HK-2 (cell line): ENCODE data around the gene STK40.

Experiments used
- DNase-seq: peaks from one replicate; pipeline ENCODE4 v3.0.0-alpha.2; 2018; ENCODE audit not compliant: unreplicated experiment

STK40 gene

DNA sequence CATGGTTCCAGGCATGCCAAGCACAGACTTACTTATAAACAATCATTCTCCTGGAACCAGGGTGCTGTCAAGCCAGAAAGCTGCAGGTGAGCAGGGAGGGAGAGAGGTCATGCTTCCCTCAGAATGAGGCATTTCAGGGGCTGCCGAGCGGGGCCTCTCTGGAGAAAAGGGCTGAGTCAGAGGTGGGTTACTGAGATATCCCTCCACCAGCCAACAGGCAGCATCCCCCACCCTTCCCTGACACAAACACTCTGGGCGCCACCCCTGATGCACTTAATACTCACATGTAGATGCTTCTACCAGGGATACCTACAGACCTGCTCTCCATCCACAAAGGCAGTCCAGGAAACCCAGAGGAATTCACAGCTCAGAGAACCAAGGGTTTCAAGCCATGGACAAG is 13.1 kb downstream of the STK40 start:
- no peak for DNase-seq

GRCh38 chr1:36369061-36369861 is 16.5 kb downstream of the STK40 start:
- DNase-seq: peak; percentile 76

- no peak for DNase-seq
Measured at GRCh38 chr1:36367798-36368197, 17.9 kb downstream of the STK40 start.

DNA sequence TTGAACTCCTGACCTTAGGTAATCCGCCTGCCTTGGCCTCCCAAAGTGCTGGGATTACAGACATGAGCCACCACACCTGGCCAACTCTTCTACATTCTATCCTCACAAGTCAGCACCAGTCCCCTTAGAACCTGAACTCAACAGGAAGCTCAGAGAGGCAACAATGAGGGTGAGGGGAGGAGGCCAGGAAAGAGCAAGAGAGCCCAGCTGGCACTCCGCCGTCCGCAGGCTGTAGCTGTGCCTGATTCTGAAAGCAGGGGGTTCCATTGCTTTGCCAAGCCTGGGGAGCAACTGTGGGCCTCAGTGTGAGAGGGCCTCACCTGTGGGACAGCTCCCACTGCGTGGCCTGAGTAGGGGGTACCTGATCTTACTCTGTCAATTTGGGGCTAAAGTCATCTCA is 18.7 kb downstream of the STK40 start:
- no peak for DNase-seq

GRCh38 chr1:36366091-36366661 is 19.5 kb downstream of the STK40 start:
- no peak for DNase-seq

GRCh38 chr1:36365381-36365780 is 20.3 kb downstream of the STK40 start:
- DNase-seq: no peak

DNA sequence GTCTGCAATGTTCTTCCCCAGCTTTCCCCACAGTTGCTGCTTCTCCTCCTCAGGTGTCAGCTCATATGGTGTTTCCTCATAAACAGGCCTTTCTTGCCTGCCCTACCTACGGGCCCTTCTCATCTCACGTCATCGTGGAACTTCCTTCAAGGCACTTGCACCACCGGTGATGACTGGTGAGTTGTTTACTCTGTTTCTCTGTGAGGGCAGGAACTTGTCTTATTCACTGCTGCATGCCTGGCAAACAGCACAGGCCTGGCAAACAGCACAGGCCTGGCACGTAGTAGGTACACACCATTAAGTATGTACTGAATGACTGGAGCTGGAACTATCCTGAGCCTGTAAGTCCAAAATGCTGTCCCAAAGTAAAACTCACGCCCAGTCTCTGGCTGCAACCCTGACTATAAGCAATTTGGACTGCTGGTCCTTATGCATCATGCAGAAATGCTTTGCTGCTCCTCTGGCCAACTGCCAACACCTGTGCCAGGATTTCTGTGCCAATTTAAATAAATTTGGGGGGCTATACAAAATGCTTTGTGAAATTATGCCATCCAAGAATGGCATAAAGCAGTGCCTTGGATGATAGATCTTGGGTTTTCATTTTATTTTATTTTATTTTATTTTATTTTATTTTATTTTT is 25.7 kb downstream of the STK40 start:
- DNase-seq: no peak

DNA sequence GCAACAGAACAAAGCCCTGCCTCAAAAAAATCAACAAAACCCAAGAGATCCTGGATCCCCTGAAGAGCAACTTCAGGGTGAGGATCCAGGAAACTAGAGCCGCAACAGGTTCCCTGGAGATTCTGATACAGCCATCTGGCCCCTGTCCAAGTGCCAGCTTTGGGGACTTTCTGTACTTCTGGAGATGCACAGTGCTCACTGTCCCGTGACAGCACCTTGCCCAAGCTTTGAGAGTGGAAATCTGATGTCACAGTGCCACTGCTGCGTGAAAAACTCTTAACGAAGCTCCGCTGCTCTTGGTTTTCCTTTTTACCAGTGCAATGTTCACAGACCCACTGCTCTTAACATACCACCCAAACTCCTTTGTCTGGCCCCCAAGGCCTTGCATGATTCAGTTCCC is 26.3 kb downstream of the STK40 start:
- no peak for DNase-seq

DNA sequence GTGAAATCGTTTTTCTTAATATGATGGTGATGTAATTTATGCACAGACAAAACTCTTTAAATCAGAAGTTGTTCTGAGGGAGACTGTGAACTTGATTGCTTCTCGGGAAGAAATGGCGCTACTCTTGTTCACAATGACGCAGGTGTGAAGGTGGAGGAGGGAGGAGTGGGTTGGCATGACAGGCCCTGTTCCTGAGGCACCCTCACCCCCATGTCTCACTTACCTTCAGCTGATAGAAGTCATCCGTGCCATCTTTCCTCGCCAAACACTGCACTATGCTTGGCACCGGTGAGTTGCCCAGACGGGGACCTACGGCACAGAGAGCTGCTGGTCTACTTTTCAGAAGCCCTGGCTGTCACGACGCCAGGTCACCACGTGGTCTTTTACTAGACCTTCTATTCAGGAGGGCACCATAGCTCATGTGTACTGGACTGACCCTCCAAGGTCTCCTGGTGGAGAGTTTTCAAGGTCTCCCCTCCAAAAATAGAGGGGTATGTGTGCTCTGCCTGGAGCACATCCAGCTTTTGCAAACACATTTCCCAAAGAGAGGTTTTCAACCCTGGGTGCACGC is 27.1 kb downstream of the STK40 start:
- no peak for DNase-seq

DNA sequence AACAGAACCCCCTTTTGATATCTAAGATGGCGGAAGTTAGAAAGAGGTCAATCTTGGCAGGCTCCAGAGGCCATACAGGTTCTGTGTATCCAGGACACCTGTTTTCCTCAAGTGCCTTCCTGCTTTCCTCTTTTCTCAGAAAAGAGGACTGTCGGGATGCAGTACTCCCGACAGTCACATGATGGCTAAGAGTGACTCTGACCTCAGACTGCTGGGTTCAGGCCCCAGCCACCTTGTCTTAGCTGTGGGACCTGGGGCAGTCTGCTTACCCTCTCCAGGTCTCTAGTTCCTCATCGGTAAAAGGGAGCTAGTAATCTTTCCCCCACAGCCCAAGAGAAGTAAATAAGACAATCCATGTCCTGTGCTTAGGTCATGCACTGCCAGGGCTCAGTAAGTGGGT is 29.9 kb downstream of the STK40 start:
- no peak for DNase-seq

- DNase-seq: no peak
Measured at GRCh38 chr1:36354486-36354885, 31.2 kb downstream of the STK40 start.

- peak; percentile 58 for DNase-seq
Measured at GRCh38 chr1:36352910-36353878, 32.5 kb downstream of the STK40 start.

- DNase-seq: no peak
Measured at GRCh38 chr1:36352125-36352909, 33.4 kb downstream of the STK40 start.

DNA sequence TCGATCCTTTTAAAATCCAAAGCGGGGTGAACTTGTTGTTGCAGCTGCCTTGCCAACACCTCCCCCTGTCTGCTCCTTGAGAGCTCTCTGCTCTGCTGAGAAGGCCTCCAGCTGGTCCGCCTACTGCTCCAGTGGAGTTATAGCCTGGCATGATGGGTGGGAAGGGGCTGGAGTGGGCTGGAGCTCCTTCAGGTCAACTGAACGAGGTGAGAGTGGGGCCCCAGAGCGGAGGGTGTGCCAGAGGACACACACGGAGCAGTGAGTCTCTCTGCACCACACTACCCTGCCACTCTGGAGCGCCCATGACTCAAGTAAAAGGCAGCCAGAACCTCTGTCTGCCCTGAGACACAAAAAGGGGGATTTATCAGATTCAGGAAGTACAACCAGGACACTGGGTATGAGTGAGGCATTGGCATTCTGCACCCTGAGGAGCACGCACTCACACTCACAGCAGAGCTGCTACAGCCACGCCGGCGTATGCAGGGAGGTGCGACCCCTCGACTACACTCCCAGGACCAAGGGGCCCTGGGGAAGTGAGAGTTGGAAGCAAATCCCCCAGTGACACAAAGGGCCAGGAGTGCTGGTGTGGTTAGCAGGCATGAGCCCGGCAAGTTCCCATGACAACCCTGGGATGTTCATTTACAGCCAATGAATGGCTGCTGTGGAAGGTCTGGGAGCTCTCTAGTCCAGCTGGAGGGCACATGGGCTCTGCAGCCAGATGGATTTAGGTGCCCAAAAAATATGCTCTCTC is 34.3 kb downstream of the STK40 start:
- DNase-seq: peak; percentile 81

DNA sequence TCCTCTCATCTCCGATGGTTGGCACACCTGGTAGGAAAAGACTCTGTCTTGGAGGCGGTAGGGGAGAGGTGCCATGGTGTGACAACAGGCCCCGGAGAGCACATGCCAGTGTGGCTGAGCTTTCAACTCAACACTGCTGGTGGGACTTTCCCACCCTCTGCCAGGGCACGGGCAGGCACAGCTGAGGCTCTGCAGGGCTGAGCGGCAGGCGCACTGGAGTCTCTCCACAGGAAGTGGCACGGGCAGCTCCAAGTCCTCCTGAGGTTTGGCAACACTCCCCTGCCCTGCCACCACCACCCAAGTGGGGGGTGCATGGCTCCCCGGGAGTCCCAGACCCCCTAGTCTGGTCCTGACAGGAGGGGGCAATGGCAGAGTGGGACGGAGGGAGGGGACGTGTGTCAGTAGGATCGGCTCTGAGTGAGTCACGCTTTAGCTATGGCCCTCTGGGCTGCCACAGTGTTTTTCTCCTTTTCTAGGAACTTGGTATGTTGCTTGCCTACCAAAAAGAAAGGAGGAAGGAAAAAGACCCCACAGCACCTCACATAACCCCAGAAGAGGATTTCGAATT is 35.0 kb downstream of the STK40 start:
- peak; percentile 79 for DNase-seq

GRCh38 chr1:36349839-36350238 is 35.9 kb downstream of the STK40 start:
- DNase-seq: no peak

DNA sequence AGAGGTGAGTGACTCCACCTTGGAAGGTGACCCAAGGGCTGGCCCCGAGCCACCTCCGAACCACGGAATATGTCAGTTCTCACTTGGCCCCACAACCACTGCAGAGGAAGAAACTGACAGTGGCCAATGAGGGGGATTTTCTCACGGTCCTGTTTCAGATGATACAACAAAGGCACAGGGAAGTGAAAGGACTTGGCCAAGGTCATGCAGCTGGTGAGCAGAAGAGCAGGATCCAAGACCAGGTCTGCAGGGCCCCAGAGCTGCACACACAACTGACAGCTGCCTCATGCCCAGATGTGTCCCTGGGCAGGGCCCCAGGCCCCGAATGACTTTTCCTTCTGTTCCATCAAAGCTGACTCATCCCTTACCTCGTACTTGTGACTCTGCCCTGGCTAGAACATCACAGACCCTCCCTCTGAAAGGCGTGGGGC is 36.5 kb downstream of the STK40 start:
- DNase-seq: no peak

GRCh38 chr1:36346741-36347370 is 38.9 kb downstream of the STK40 start:
- DNase-seq: no peak

- no peak for DNase-seq
Measured at GRCh38 chr1:36345353-36345752, 40.4 kb downstream of the STK40 start.
